Osteoblast (primary cell): ENCODE measurements around the gene RFC4. TPM values are rescaled to one million over a fixed set of nuclear protein-coding genes. Genes with fewer than 3 reads are reported as not detected.
"Not testable (repeated sequence)": the region's sequence is repeated elsewhere in the genome, so short reads cannot be mapped to it uniquely, and the experiment has no call there.

Experiments
- DNase-seq: peaks from one replicate; pipeline ENCODE4 v3.0.0; 2011; ENCODE audit warnings: low spot score, mixed read lengths; ENCODE audit not compliant: insufficient read length; ENCODE audit errors: missing footprints
- H2AFZ ChIP-seq: 2 replicates; pipeline ENCODE4 v1.6.0; 2011; ENCODE audit warnings: mild to moderate bottlenecking, low read length
- H3K27ac ChIP-seq: 2 replicates; pipeline ENCODE4 v1.5.1; 2011; ENCODE audit warnings: mild to moderate bottlenecking, low read depth, low read length, moderate library complexity
- H3K27me3 ChIP-seq: 2 replicates; pipeline ENCODE4 v1.6.0; 2012; ENCODE audit warnings: mild to moderate bottlenecking, control low read depth, inconsistent platforms, low read length, moderate library complexity; ENCODE audit not compliant: insufficient read depth
- H3K36me3 ChIP-seq: 2 replicates; pipeline ENCODE4 v1.5.1; 2011; ENCODE audit warnings: mild to moderate bottlenecking, low read length, control low read depth, moderate library complexity; ENCODE audit not compliant: insufficient read depth
- H3K4me1 ChIP-seq: 2 replicates; pipeline ENCODE4 v1.5.1; 2011; ENCODE audit warnings: mild to moderate bottlenecking, low read length, control low read depth, moderate library complexity; ENCODE audit not compliant: insufficient read depth
- H3K4me2 ChIP-seq: 2 replicates; pipeline ENCODE4 v1.6.0; 2011; ENCODE audit warnings: mild to moderate bottlenecking, low read length; ENCODE audit not compliant: insufficient read depth
- H3K4me3 ChIP-seq: fragments of 200-600 bp; sonication (generic); 3 replicates; pipeline ENCODE4 v1.5.1; 2012; ENCODE audit warnings: mild to moderate bottlenecking, low read length, inconsistent platforms; ENCODE audit not compliant: insufficient read depth
- H3K79me2 ChIP-seq: 2 replicates; pipeline ENCODE4 v1.6.0; 2012; ENCODE audit warnings: mild to moderate bottlenecking, low read length, control low read depth, inconsistent platforms; ENCODE audit not compliant: insufficient read depth
- H3K9me3 ChIP-seq: 2 replicates; pipeline ENCODE4 v1.5.1; 2011; ENCODE audit warnings: low read depth, low read length, control low read depth
- H4K20me1 ChIP-seq: 2 replicates; pipeline ENCODE4 v1.6.0; 2012; ENCODE audit warnings: mild to moderate bottlenecking, low read length, control low read depth; ENCODE audit not compliant: insufficient read depth
- CTCF ChIP-seq: IDR thresholded peaks from 2 replicates; pipeline ENCODE4 v1.5.1; 2011; ENCODE audit warnings: mild to moderate bottlenecking, low read depth, low read length, moderate library complexity; ENCODE audit errors: extremely low read depth
- total RNA-seq: library from RNA; depleted of rRNA; stranded (reverse); fragments of >200 nt; gene quantifications from 2 replicates; pipeline ENCODE4 v1.2.3, GENCODE V29; 2012

RFC4 gene
- total RNA-seq, 1 donor: 18.1 TPM

- Histone ChIP-seq H3K79me2 (peaks cover 9% of the 10 kb centered on the region), H3K27ac (no peak overlapping the region), H3K4me2 (no peak overlapping the region), H3K4me1 (peaks cover 12% of the 10 kb centered on the region), H4K20me1 (no peaks in the 10 kb centered on the region), H3K4me3 (no peak overlapping the region), H3K27me3 (no peaks in the 10 kb centered on the region), H3K9me3 (no peaks in the 10 kb centered on the region), H2AFZ (no peak overlapping the region), H3K36me3 (no peaks in the 10 kb centered on the region)
- DNase-seq: no peak
- no peak for TF ChIP-seq CTCF
These were observed 4.2 kb upstream of the RFC4 start for GRCh38 chr3:186810336-186810996.

DNA sequence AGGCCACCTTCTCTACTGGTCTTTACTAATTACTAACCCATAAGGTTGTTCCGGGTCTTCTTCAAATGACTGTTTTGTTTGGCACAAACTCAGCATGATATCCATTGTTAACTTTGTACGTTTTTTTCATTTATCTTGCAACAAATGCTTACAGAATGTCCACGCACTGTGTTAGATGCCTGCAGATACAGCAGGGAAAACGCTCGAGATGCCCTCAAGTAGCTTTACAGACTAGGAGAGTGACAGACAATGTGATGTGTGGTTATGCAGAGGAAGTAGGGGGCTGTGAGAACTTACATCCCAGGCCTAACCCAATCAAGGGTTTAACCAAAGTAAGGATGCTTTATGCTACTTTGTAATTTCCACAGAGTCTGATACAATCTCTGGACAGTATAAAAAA, 949 bp upstream of the RFC4 start:
- Histone ChIP-seq H3K27me3 (no peaks in the 10 kb centered on the region), H4K20me1 (no peaks in the 10 kb centered on the region), H2AFZ (peak overlapping the region; percentile 100), H3K4me1 (peaks cover 13% of the 10 kb centered on the region), H3K36me3 (peaks cover 13% of the 10 kb centered on the region), H3K4me2 (peak overlapping the region; percentile 89), H3K4me3 (peak overlapping the region; percentile 97), H3K27ac (no peak overlapping the region), H3K79me2 (peaks cover 20% of the 10 kb centered on the region), H3K9me3 (no peaks in the 10 kb centered on the region)
- no peak for TF ChIP-seq CTCF
- no peak for DNase-seq

DNA sequence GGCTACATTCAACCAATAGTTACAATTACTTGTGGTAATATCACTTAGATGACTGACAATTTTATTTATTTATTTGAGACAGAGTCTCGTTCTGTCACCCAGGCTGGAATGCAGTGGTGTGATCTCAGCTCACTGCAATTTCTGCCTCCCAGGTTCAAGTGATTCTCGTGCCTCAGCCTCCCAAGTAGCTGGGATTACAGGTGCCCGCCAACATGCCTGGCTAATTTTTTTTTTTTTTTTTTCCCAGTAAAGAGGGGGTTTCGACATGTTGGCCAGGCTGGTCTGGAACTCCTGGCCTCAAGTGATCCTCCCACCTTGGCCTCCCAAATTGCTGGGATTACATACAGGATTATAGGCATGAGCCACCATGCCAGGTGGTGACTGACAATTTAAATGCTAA, 2.8 kb downstream of the RFC4 start:
- not testable (repeated sequence) for H3K4me2 ChIP-seq, DNase-seq, H4K20me1 ChIP-seq, H3K4me3 ChIP-seq, H3K27ac ChIP-seq, H2AFZ ChIP-seq, H3K27me3 ChIP-seq, H3K9me3 ChIP-seq
- Histone ChIP-seq H3K4me1 (peaks cover 13% of the 10 kb centered on the region), H3K36me3 (peaks cover 20% of the 10 kb centered on the region), H3K79me2 (peaks cover 20% of the 10 kb centered on the region)

GRCh38 chr3:186802701-186803100, 3.6 kb downstream of the RFC4 start:
- Histone ChIP-seq H3K4me1 (peaks cover 13% of the 10 kb centered on the region), H3K79me2 (peaks cover 20% of the 10 kb centered on the region), H3K27me3 (no peaks in the 10 kb centered on the region), H2AFZ (no peak overlapping the region), H3K4me2 (no peak overlapping the region), H3K9me3 (no peaks in the 10 kb centered on the region), H3K4me3 (no peak overlapping the region), H4K20me1 (no peaks in the 10 kb centered on the region), H3K36me3 (peaks cover 22% of the 10 kb centered on the region), H3K27ac (no peak overlapping the region)
- no peak for DNase-seq
- no peak for TF ChIP-seq CTCF
